Spinal cord (tissue), 10 donors: ENCODE results near the gene NCOA4. TPM values are rescaled to one million over a fixed set of nuclear protein-coding genes. Genes with fewer than 3 reads are reported as not detected.
"Not testable (repeated sequence)": the region's sequence is repeated elsewhere in the genome, so short reads cannot be mapped to it uniquely, and the experiment has no call there.

Experiments used
- DNase-seq, 6 donors: peaks; one replicate each; pipeline versions ENCODE4 v3.0.0 to v3.0.0-alpha.2; 2013 to 2015; ENCODE audit warnings: low spot score in 6 of 6, low read depth in 4 of 6
- H3K27ac ChIP-seq: one replicate; pipeline ENCODE4 v1.5.1; 2013; ENCODE audit warnings: low read depth, low read length, control low read depth
- H3K27me3 ChIP-seq: one replicate; pipeline ENCODE4 v1.6.1; 2013; ENCODE audit warnings: low read length; ENCODE audit not compliant: control insufficient read depth, insufficient read depth
- H3K36me3 ChIP-seq: one replicate; pipeline ENCODE4 v1.6.1; 2013; ENCODE audit warnings: low read length; ENCODE audit not compliant: control insufficient read depth, insufficient read depth
- H3K4me1 ChIP-seq: one replicate; pipeline ENCODE4 v1.6.1; 2013; ENCODE audit warnings: low read length; ENCODE audit not compliant: control insufficient read depth, insufficient read depth
- H3K4me3 ChIP-seq: one replicate; pipeline ENCODE4 v1.5.1; 2013; ENCODE audit warnings: low read depth, low read length, control low read depth
- H3K9me3 ChIP-seq: one replicate; pipeline ENCODE4 v1.6.1; 2013; ENCODE audit warnings: low read length; ENCODE audit not compliant: control insufficient read depth, insufficient read depth
- WGBS: methylation state at CpG from one replicate; pipeline ENCODE4 v1.1.5; 2013; ENCODE audit warnings: missing lambda C conversion rate; ENCODE audit not compliant: insufficient coverage; 5-methylcytosine and 5-hydroxymethylcytosine counted together
- polyA plus RNA-seq, 2 donors: library from polyadenylated mRNA; unstranded; fragments of 120-200 nt; gene quantifications; one replicate each; pipeline ENCODE4 v1.2.1, GENCODE V29; 2013; ENCODE audit not compliant: insufficient read length in 2 of 2
- total RNA-seq, 2 donors: library from RNA; depleted of rRNA in 1 of 2; stranded (reverse); fragments of 120-200 nt in 1 of 2; fragments of >200 nt in 1 of 2; gene quantifications; one replicate each; pipeline versions ENCODE4 v1.2.3 to v1.2.4, GENCODE V29; 2013 to 2014
- donor health status: healthy.

NCOA4 gene
- total and polyA plus RNA-seq, 4 donors = 118 to 427 (median 178) TPM

GRCh38 chr10:46053534-46054434 lies 23.4 kb upstream of the NCOA4 start:
- Histone ChIP-seq H3K4me3 (no peak overlapping the region), H3K36me3 (no peaks in the 10 kb centered on the region), H3K27ac (no peak overlapping the region), H3K4me1 (no peaks in the 10 kb centered on the region), H3K27me3 (no peaks in the 10 kb centered on the region), H3K9me3 (no peaks in the 10 kb centered on the region)
- DNase-seq = no peak
- 66% methylated on average over 8 of the region's 9 CpGs for WGBS

GRCh38 chr10:46052791-46053375 lies 22.5 kb upstream of the NCOA4 start:
- Histone ChIP-seq H3K9me3 (no peaks in the 10 kb centered on the region), H3K27me3 (no peaks in the 10 kb centered on the region), H3K4me3 (no peak overlapping the region), H3K4me1 (no peaks in the 10 kb centered on the region), H3K27ac (no peak overlapping the region), H3K36me3 (no peaks in the 10 kb centered on the region)
- DNase-seq = no peak
- WGBS = 83% methylated on average over 4 of the region's 6 CpGs

- Histone ChIP-seq H3K4me3 (no peak overlapping the region), H3K27ac (no peak overlapping the region), H3K36me3 (no peaks in the 10 kb centered on the region), H3K4me1 (no peaks in the 10 kb centered on the region), H3K9me3 (no peaks in the 10 kb centered on the region), H3K27me3 (no peaks in the 10 kb centered on the region)
- no peak for DNase-seq
- WGBS = 65% methylated on average over 5 of the region's 7 CpGs
Observed at GRCh38 chr10:46052057-46052790, 21.8 kb upstream of the NCOA4 start.

GRCh38 chr10:46050941-46051623 lies 20.7 kb upstream of the NCOA4 start:
- Histone ChIP-seq H3K27me3 (no peaks in the 10 kb centered on the region), H3K36me3 (no peaks in the 10 kb centered on the region), H3K9me3 (no peaks in the 10 kb centered on the region), H3K4me1 (no peaks in the 10 kb centered on the region), H3K4me3 (no peak overlapping the region), H3K27ac (no peak overlapping the region)
- WGBS = 63% methylated on average over 7 of the region's 11 CpGs
- peak in 1 of 6 donors; percentile 53 for DNase-seq

- H3K27ac ChIP-seq, DNase-seq, H3K27me3 ChIP-seq, H3K4me3 ChIP-seq, H3K36me3 ChIP-seq, H3K4me1 ChIP-seq, H3K9me3 ChIP-seq: not testable (repeated sequence)
- WGBS = 100% methylated on average over 5 of the region's 11 CpGs
Observed at GRCh38 chr10:46049497-46049831, 19.0 kb upstream of the NCOA4 start.

GRCh38 chr10:46048152-46048551 lies 17.7 kb upstream of the NCOA4 start:
- H3K36me3 ChIP-seq = no peaks in the 10 kb centered on the region
- no peak for DNase-seq
- H3K4me1 ChIP-seq = no peaks in the 10 kb centered on the region
- H3K27me3 ChIP-seq = no peaks in the 10 kb centered on the region
- H3K9me3 ChIP-seq = no peaks in the 10 kb centered on the region
- H3K4me3 ChIP-seq = no peak overlapping the region
- 0% methylated on average over 1 of the region's 2 CpGs for WGBS
- no peak overlapping the region for H3K27ac ChIP-seq

GRCh38 chr10:46046261-46046660 lies 15.8 kb upstream of the NCOA4 start, which contains the start of gene MSMB:
Gene MSMB (minus strand): TSS chr10:46046269. CDS start chr10:46046237, 32 bp downstream.
- H3K4me3 ChIP-seq = no peak within 1 kb of the TSS
- no peaks in the 10 kb centered on the region for H3K9me3 ChIP-seq
- no peak for DNase-seq
- H3K36me3 ChIP-seq = no peaks in the 10 kb centered on the region
- no peak within 1 kb of the TSS for H3K27ac ChIP-seq
- no peaks in the 10 kb centered on the region for H3K27me3 ChIP-seq
- H3K4me1 ChIP-seq = no peaks in the 10 kb centered on the region
- WGBS = 100% methylated on average over 6 of the region's 7 CpGs

- WGBS = 86% methylated on average over 1 of the region's 4 CpGs
- Histone ChIP-seq H3K9me3 (no peaks in the 10 kb centered on the region), H3K36me3 (no peaks in the 10 kb centered on the region), H3K27ac (no peak overlapping the region), H3K27me3 (no peaks in the 10 kb centered on the region), H3K4me1 (no peaks in the 10 kb centered on the region), H3K4me3 (no peak overlapping the region)
- no peak for DNase-seq
Observed at GRCh38 chr10:46042527-46042926, 12.1 kb upstream of the NCOA4 start.

- Histone ChIP-seq H3K27me3 (no peaks in the 10 kb centered on the region), H3K36me3 (no peaks in the 10 kb centered on the region), H3K9me3 (no peaks in the 10 kb centered on the region), H3K27ac (no peak overlapping the region), H3K4me3 (no peak overlapping the region), H3K4me1 (no peaks in the 10 kb centered on the region)
- WGBS = 86% methylated on average over 2 of the region's 3 CpGs
- DNase-seq = no peak
Observed at GRCh38 chr10:46040004-46040403, 9.6 kb upstream of the NCOA4 start.
